ENCODE data around the gene RAP1GAP.

The RAP1GAP gene

DNA sequence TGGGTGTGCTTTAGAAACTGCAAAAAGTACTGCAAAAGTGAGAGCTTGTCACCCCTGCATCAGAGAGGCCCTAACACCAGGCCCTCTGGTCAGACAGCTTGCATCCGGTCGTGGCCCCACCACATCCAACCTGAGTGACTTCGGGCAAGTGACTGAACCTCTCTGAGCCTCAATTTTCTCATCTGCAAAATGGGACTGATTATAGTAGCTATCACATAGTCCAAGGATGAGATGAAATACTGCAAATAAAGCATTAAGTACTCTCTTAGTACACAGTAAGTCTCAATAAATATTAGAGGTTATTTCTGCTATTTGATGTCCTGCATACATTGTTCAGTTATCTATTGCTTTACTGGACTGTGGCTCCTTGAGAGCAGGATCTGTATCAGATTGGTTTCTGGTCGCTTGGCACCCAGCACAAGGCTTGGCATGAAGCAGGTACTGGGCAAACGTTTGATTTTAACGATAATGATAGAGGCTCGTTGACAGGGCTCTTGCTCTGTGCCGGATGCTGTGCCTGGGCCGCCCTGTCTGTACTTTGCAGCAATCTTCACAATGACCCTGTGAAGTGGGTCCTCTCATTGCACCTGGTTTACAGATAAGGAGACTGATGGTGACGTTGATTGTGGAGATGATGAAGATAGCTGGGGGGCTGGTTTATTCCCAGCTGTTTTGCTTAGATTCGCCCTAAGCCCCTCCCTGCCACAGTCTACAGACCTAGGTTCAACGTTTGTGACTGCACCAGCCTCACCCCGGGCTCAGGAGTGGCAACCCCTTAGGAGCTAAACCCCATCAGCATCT is 43.6 kb downstream of the RAP1GAP start:
- DNase-seq (ENCODE audit: low spot score), result no peak

DNA sequence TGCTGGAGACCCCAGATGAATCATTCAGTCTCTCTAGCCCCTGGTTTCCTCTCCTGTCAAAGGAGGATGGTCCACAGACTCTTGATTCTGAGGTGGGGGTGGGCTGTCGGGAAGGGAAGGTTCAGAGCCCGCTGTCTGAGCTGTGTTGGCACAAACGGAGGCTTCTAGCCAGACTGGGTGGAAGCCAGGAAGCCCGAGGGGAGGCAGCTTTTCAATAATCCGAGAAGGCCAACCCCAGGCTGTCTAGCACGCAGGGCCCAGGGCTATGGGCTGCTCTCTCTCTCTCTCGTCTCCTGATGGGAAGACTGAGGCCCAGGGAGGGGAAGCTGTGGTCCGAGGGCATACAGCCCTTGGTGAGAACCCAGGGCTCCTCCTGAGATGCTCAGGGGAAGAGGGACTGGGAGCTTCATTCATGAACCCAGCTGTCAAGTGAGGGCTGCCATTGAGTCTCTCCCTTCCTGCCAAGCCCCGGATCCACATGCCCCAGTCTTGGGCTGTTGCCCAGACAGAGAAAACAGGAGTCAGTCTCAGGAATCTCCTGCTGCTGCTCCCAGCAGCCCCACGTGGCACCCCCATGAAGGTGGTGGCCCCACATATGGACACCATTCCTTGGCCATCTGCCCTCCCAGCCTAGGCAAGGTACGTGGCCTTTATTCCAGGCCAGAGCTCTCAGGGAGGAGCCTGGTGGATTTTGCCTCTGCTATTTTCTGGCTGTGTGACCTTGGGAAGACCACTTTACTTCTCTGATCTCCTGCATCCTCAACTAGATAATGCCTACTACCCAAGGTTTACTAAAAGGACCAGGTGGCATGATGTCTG is 44.4 kb downstream of the RAP1GAP start:
- DNase-seq (ENCODE audit: low spot score), result no peak

DNA sequence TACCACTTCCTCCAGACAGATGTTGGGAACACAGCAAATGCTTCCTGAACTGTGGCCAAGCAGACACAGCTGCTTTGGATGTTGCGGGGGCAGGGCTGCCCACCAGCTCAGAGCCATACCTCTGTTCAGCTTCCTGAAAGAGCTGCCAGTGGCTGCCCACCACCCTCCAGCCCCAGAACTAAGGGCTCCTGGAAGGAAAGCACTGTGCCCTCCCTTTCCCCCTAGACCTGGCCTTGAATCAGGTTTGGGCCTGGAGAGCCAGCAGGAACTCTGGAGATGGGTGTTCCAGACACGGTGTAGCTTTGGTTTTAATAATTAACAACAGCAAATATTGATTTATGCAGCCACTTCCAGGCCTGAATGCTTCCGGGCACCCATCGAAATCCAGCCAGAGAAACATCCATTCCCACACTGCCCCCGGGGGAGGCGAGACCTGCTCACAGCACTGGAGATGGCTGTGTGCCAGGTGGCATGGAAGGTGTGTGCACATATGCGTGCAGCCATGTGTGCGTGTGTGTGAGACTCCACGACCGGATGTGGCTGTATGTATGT is 45.7 kb downstream of the RAP1GAP start:
- no peak for DNase-seq (ENCODE audit: low spot score)

DNA sequence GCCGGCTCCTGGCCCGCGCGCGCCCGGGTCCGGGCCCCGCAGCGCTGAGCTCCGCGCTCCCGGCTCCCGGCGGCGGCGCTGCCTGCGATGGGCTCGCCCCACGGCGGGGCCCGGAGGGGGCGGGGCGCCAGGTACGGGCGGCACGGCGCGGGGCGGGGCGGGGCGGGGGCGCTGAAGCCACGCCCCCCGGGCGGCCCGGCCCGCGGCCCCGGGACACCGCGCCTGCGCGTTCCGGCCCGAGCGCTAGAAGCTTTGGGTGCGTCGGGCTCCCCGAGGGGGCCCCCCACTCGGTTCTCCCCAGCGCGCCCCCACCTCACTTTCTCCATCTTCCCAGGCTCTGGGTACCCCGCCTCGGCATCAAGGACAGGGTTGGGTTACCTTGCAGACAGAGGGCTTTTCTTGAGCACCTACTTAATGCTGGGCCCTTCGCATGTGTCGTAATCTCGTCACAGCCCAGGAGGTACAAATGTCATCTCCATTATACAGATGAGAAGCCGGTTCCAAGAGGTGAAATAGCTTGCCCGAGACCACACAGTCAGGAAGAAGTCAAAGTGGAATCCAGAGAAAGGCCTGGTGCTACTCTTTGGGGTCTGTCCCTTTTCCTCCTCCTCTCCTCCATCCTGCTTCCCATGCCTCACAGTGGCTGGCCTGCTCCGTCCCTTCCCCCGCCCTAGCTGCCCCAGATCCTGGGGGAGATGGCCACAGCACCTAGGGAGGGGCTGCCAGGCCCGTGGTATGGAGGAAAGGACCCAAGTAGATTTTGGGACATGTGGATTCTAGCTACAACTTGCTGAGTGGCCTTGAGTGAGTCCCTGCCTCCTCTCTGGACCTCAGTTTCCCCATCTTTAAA is 46.5 kb downstream of the RAP1GAP start:
- no peak for DNase-seq (ENCODE audit: low spot score)

DNA sequence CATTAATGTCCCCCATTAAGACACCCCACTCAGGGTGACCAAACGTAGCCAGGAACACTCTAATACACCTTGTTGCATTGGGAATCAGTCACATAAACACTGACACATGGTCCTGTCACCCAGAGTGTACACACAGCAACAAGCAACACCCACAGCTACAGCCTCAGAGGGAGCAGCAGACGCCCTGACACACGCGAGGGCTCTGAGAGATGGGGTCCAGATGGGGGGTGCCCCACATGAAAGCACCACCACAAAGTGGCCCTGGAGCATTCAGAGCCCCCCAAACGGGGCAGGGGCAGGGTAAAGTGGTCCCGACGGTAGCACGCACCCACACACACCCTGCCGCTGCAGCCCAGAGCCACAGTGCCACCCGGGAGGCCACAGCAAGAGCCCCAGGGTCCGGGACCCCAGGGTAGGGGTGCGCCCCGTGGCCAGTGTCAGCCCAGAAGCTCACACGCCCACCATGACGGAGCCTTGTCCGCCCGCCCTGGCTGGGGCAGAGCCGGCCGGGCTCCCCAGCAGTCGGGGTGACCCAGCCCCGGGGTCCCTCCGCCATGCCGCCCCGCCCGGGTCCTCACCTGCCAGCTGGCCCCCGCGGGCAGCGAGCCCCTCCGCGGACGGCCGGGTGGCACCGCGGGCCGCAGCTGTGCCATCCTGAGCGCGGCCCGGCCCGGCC is 47.3 kb downstream of the RAP1GAP start:
- no peak for DNase-seq (ENCODE audit: low spot score)

DNA sequence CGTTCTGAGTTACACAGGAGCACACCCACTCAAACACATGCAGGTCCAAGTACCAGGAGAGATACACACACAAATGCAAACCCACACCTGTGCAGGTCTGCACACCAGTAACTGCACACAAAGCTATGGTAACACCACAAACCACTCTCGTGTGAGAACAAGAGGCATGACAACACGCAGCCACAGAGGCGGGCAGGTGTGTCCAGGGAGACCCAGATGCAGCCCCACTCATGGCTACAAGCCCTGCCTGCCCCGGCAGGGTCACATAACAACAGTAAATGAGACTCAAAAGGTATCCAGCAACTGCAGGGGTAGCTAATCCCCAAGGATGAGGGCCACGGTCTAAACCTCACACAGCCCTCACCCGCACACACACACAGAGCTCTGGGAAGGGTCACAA is 48.1 kb downstream of the RAP1GAP start:
- DNase-seq (ENCODE audit: low spot score), result no peak

DNA sequence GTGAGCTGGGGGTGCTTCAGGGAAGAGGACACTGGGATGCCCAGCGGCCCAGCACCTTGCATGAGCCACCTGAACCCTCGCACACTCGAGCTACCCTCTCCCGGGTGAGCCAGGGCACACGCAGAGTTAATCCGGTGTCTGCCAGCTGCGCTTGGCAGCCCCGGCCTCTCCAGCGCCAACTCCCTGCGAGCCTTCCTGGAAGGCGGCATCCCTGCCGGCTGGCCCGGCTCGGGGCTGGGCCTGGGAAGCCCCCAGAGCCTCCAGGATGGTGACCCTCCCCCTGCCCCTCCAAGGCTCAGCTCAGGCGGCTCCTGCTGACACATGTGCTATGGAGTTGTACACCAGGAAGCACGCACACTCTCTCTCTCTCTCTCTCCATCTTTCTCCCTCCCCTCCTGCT is 48.7 kb downstream of the RAP1GAP start:
- no peak for DNase-seq (ENCODE audit: low spot score)

DNA sequence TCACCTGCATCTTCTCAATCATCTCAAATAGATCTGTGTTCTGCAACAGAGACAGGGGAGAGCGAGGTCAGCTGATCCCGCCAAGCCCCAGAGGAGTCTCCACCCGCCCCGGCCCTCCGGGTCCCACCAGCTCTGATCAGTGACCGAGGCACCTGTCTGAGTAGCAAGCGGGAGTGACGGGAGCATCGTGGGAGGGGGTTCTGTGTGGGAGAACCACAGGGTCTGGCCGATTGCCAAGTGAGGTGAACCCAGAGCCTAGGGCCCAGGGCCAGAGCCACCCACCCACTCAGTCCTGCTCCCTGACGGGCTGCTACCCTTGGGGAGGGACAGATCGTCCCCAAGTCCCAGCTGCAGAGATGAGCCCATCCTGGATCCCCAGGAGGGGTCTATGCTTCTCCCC is 49.1 kb downstream of the RAP1GAP start:
- no peak for DNase-seq (ENCODE audit: low spot score)

DNA sequence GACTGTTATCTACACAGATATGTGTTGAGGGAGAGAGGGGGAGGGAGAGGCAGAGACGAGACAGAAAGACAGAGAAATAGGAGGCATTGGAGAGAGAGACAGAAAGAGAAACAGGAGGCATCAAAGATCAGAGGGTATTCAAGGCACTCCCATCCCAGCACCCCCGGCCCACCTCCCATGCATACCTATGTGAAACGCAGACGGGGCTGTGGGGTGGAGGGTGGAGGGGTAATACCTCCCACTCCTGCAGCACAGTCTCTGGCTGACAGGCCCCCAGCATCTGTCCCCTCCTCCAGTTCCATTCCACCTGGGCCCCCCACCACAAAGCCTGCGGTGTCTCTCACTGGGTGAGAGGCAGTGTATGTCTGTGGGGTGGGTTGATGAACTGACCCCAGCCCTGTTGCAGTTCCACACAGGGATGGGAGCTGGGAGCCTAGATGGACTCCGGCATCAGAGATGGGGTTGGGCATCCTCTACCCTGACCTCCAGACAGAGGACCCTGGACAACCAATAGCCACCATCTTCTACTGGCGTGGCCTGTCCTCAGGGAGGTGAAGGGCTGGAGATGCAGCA is 49.7 kb downstream of the RAP1GAP start:
- DNase-seq (ENCODE audit: low spot score), result no peak

DNA sequence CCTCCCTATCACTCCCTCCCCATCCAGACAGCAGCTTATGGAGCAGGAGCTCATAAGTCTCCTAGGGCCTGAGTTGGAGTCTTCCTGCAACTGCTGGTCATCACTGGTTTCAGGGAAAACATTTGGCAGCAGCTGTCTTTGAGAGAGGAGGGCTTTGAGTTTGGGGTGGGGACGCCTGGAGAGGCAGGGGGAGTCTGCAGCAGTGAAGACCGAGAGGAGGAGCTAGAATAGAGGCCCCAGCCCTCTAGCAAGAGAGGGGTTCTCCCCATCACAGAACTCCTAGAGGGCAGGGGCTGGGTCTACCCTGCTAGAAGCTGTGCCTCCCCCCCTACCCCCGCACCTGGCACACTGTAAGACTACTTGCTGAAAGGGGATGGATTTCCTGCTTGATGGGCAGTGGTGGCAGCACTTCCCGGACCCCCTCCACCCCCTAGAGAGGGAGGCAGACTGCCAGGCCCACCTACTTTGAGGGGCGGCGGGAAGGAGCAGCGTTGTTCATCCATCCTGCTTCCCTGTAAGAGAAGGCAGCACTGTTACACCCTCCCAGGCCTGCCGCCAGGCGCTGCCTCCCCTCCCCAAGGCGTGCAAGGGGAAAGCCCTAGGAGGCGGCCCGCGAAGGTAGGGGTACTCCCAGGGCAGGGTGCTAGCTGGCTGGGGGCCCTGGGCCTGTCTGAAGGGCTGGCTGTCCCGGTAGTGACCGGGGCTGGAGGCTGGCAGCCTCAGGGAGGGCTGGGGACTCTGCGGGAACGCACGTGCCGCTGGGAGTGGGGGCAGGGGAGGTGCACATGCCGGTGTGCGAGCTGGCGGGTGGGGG is 50.4 kb downstream of the RAP1GAP start:
- no peak for DNase-seq (ENCODE audit: low spot score)

DNA sequence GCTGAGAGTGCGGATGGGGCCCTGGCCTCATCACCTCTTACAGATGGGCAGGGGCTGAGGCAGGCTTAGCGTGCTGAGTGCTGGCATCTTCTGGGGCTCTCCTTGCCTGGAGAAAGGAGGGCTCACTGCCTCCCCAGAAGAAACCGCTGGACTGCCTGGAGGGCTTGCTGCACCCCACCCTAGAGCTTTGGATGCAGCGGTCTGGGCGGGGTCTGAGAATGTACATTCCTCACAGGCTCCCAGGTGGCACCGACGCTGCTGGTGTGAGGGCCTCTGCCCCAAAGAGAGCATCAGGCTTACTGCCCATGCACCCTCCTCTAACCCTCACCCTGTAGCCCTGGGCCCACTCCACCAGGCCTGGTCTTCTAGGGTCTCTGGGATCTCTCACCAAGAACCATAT is 51.1 kb downstream of the RAP1GAP start:
- DNase-seq (ENCODE audit: low spot score), result no peak

DNA sequence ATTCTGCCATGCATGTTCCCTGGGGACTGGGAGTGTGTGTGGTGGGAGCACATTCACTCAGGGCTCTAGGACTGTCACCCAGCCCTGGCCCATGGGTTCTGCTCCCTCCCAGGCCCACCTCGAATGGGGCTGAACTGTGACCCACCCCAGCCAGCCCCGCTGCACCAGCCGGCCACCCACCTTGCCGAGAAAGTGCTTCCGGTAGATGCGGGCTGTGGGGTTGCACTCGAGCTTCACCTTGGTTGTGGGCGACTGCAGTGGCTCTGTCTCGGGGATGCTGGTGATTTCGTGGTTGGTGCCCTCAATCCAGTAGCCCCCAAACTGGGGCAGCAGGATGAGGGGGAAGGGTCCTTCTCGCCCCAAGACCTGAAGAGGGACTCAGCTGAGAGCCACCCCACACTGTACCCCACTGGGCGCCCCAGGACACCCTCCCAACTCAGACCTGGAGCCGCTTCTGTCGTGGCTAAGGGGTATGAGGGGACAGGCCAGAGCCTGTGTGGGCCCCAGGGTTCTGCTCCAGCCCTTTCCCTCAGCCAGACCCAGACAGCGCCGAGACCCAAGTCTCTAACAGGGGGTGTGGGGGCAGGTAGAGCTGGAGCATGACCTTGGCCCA is 51.9 kb downstream of the RAP1GAP start:
- DNase-seq (ENCODE audit: low spot score), result no peak

DNA sequence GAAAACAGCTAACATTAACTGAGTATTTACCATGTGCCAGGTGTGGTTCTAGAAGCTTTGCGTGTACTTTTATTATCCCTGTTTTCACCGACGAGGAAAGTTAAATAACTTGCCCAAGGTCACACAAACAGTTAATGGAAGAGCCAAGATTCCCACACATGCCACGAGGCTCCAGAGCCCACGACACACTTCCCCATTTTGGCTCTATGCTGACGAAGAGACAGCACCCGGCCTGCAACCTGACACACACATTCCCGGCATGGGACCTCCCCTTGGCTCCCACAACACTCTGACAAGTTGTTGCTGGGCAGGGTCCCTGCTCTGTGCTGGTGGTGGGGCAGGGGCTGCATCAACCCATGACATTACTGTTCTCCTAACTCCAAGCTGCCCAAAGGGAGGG is 52.8 kb downstream of the RAP1GAP start:
- no peak for DNase-seq (ENCODE audit: low spot score)

DNA sequence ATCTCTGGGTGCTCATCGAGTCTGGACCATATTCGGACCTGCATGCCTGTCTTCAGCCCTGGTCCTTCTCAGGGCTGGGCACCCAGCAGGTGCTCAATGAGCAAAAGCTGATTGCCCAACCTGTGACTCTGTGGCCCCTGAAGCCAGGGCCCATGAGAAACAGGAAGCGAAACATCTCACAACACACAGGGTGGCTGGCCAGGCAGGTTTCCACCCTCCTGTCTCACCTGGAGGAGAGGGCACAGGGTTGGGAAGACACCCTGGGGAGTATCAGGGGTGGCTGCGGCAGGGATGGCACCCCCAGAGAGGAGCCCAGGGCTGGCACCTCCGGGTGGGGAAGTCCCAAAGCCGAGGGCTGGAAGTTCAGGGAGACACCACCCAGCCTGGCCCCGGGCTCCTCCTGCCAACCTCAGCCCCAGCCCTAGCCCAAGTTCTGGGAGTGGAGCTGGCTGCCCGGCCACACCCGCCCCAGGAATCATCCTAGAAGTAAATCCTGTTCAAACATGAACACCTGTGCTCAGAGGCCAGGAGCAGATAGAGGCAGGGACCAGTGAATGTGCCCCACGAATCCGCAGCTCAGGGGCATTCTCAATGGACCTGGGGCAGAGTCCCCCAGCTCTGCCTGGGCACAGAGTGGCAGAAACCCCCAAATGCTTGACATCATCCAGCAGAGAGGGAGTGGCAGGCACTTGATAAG is 54.6 kb downstream of the RAP1GAP start:
- no peak for DNase-seq (ENCODE audit: low spot score)

DNA sequence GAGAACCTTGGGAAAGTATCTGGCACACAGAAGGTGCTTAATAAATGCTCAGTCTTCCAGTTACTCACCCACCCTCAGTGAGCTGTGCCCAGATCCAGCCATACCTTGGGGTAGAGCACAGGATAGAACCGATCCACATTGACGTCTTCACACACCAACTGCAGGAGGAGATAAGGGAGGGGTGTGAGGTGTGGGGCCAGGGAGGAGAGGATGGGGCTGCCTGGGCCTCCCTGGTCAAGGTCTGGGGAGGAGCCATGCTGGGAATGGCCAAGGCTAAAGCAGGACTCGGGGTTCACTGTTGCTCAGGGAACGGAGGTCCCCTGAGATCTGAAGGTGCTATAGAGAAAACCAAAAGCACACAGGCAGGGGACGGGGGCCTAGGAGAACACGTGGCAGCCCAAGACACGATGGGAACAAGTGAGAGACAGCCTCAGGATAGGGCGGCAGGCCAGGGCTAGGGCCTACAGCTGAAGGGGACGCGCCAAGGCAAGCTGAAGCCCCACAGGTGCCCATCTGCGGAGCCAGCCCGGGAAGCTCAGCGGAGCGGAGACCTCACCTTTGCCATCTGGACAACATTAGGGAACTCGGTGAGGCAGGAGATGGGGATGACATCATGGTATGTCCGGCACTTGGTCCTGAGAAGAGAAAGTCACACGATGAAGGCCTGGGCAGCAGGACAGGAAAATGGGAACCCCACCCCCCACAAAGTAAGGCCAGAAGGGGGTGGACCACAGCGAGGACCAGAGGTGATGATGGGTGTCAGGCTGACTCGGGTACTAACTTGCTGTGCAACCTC is 55.9 kb downstream of the RAP1GAP start:
- no peak for DNase-seq (ENCODE audit: low spot score)

DNA sequence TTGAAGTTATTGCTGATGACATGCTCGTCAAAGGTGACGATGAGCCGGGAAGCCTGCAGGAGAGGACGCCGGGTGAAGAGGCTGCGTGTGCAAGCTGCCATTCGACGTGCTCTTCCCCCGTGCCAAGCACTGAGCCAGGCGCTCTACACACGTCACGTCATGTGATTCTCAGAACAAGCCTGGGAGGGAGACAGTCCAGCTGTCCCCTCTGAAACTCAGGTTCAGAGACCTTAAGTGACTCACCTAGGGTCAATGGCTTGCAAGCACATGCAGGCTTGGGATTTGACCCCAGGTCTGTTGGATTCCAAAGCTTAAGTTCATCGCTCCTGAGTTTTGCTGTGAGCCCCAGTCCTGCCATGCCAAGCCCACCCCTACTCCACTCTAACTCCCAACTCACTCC is 57.1 kb downstream of the RAP1GAP start:
- no peak for DNase-seq (ENCODE audit: low spot score)

DNA sequence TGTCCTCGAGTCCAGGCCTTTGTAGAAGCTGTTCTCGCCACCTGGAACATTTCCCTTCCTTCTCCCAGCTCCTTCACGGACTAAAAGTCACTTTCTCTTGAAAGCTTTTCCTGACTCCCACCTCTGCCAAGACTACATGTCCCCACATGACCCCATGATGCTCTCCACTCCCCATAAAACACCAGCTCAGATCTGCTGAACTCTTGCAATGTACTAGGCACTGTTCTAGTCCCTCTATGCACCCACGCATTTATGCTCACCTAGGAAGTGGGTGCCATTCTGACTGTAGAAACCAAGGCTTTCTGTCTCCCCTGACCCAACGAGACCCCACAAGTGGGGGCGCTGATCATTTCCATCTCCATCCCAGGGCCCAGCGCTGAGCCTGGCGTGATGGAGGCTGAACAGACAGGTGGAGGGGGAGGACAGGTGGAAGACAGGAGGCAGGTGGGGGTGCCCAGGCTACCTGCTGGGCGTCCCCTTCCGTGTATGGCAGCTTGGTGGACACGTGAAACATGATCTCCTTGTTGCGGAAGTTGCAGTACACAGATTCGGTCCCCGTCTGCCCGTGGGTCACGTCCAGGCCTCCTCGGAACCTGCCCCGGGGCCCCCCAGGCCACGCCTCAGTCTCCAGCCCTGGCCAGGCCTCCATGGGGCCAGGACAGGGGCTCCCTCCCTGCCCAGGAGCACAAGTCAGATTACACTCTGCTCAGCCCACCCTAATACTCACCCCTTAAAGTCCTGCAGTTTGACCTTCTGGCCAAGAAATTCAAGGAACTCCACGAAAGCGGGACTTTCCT is 58.0 kb downstream of the RAP1GAP start:
- DNase-seq (ENCODE audit: low spot score), result no peak

DNA sequence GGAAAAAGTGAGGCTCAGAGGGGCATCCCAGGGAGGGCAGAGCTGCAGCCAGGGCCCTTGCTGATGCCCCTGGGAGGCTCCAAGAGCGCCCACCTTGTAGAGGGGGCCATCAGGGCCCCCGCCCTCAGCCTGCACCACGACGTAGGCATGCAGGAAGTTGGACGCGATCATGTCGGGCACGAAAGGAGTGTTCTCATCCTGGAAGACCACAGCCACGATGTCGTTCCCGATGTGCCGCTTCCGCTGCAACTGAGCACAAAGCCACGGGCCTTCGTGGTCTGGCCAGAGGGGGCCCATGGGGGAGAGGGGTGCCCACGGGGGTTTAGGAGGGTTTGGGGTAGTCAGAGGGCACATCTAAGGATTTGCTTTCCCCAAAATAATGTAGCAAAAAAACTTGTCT is 59.1 kb downstream of the RAP1GAP start:
- no peak for DNase-seq (ENCODE audit: low spot score)

Data from kidney capillary endothelial cell (primary cell).